H1 (cell line): ENCODE data around the gene TMIGD3. TPM values are rescaled to one million over a fixed set of nuclear protein-coding genes. Genes with fewer than 3 reads are reported as not detected.

Experiments
- POU5F1 ChIP-seq: IDR thresholded peaks from 2 replicates; pipeline ENCODE4 v1.6.1; 2011; ENCODE audit warnings: low read depth, mild to moderate bottlenecking, low read length, moderate library complexity
- RAD21 ChIP-seq, 2 experiments: IDR thresholded peaks in 1 of 2; conservative IDR thresholded peaks in 1 of 2; 2 replicates each; pipeline ENCODE4 v1.6.1; 2011; ENCODE audit warnings: low read depth in 2 of 2, low read length in 2 of 2, improper control_type of control experiment in 1 of 2, inconsistent platforms in 1 of 2, mild to moderate bottlenecking in 1 of 2, moderate library complexity in 1 of 2
- polyA plus RNA-seq, 7 experiments: library from polyadenylated mRNA; depleted of rRNA in 3 of 7; stranded (reverse) in 5 of 7; unstranded in 2 of 7; fragments of >200 nt in 5 of 7; fragments of 200-250 nt in 2 of 7; gene quantifications; 1 replicate in 5 of 7; 2 replicates in 1 of 7; 4 replicates in 1 of 7; pipeline versions ENCODE4 v1.2.1 to v1.2.3, GENCODE V29; 2011 to 2013; ENCODE audit warnings: missing spikeins in 2 of 7, mixed read lengths in 2 of 7
- total RNA-seq: library from RNA; stranded (reverse); fragmentation: NEBNext Ultra II Directional; extraction: Animal tissue kit (Norgen Biotek cat#: 25700); gene quantifications from 2 replicates; pipeline ENCODE4 v1.2.1, GENCODE V29; 2021
- TF ChIP-seq, protein P1 (sequence below): fragments of 300-600 bp; sonication (generic); IDR thresholded peaks from 2 replicates; pipeline ENCODE4 v1.7.1; 2012; ENCODE audit warnings: low read length, moderate library complexity, mild to moderate bottlenecking, inconsistent platforms; ENCODE audit not compliant: insufficient replicate concordance

TMIGD3 gene
- total and polyA plus RNA-seq, 2 of the 8 experiments (the other 6 are each of a cell fraction or from before 2014, with no cell fraction given) = not detected

DNA sequence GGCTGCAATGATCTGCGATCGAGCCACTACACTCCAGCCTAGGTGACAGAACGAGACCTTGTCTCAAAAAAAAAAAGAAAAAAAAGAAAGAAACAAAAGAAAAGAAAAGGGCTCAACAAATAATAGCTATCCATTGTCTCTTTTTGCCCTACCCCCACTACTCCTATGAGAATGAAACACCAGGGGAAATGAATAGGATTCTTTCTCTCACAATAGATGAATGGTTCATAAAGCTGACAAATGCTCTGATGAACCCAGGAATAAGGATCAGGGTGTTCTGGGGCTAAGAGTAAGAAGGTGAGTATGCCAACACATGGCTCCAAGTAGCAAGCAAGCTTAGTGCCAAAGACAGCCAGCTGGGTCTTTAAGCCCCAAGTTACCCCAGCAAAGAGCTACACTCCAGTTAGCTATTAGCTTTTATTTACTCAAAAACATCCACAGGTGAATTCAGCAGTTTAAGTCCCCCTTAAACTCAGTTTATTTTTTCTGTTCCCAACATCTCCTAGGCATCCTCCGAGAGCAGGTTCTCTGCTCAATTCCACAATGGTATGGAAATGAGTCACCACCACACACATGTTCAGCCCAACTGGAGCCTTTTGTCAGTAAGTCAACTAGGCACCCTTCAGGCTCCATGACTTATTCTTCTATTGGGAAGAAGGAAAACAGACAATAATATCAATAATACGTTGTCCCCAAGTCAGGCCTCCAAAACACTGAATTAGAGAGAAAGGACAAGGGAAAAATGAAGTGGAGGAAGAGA lies 4.2 kb downstream of the TMIGD3 start (continued):
- TF ChIP-seq, protein P1, sequence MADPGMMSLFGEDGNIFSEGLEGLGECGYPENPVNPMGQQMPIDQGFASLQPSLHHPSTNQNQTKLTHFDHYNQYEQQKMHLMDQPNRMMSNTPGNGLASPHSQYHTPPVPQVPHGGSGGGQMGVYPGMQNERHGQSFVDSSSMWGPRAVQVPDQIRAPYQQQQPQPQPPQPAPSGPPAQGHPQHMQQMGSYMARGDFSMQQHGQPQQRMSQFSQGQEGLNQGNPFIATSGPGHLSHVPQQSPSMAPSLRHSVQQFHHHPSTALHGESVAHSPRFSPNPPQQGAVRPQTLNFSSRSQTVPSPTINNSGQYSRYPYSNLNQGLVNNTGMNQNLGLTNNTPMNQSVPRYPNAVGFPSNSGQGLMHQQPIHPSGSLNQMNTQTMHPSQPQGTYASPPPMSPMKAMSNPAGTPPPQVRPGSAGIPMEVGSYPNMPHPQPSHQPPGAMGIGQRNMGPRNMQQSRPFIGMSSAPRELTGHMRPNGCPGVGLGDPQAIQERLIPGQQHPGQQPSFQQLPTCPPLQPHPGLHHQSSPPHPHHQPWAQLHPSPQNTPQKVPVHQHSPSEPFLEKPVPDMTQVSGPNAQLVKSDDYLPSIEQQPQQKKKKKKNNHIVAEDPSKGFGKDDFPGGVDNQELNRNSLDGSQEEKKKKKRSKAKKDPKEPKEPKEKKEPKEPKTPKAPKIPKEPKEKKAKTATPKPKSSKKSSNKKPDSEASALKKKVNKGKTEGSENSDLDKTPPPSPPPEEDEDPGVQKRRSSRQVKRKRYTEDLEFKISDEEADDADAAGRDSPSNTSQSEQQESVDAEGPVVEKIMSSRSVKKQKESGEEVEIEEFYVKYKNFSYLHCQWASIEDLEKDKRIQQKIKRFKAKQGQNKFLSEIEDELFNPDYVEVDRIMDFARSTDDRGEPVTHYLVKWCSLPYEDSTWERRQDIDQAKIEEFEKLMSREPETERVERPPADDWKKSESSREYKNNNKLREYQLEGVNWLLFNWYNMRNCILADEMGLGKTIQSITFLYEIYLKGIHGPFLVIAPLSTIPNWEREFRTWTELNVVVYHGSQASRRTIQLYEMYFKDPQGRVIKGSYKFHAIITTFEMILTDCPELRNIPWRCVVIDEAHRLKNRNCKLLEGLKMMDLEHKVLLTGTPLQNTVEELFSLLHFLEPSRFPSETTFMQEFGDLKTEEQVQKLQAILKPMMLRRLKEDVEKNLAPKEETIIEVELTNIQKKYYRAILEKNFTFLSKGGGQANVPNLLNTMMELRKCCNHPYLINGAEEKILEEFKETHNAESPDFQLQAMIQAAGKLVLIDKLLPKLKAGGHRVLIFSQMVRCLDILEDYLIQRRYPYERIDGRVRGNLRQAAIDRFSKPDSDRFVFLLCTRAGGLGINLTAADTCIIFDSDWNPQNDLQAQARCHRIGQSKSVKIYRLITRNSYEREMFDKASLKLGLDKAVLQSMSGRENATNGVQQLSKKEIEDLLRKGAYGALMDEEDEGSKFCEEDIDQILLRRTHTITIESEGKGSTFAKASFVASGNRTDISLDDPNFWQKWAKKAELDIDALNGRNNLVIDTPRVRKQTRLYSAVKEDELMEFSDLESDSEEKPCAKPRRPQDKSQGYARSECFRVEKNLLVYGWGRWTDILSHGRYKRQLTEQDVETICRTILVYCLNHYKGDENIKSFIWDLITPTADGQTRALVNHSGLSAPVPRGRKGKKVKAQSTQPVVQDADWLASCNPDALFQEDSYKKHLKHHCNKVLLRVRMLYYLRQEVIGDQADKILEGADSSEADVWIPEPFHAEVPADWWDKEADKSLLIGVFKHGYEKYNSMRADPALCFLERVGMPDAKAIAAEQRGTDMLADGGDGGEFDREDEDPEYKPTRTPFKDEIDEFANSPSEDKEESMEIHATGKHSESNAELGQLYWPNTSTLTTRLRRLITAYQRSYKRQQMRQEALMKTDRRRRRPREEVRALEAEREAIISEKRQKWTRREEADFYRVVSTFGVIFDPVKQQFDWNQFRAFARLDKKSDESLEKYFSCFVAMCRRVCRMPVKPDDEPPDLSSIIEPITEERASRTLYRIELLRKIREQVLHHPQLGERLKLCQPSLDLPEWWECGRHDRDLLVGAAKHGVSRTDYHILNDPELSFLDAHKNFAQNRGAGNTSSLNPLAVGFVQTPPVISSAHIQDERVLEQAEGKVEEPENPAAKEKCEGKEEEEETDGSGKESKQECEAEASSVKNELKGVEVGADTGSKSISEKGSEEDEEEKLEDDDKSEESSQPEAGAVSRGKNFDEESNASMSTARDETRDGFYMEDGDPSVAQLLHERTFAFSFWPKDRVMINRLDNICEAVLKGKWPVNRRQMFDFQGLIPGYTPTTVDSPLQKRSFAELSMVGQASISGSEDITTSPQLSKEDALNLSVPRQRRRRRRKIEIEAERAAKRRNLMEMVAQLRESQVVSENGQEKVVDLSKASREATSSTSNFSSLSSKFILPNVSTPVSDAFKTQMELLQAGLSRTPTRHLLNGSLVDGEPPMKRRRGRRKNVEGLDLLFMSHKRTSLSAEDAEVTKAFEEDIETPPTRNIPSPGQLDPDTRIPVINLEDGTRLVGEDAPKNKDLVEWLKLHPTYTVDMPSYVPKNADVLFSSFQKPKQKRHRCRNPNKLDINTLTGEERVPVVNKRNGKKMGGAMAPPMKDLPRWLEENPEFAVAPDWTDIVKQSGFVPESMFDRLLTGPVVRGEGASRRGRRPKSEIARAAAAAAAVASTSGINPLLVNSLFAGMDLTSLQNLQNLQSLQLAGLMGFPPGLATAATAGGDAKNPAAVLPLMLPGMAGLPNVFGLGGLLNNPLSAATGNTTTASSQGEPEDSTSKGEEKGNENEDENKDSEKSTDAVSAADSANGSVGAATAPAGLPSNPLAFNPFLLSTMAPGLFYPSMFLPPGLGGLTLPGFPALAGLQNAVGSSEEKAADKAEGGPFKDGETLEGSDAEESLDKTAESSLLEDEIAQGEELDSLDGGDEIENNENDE = no peak
- no peak for TF ChIP-seq POU5F1
- no peak for TF ChIP-seq RAD21 (IDR thresholded peaks at IDR 0.05 in 1 of 2, conservative IDR thresholded peaks at IDR 0.05 in 1 of 2; ENCODE audit: low read depth in 2 of 2, low read length in 2 of 2)
